Subcutaneous abdominal adipose tissue (tissue), 5 donors: ENCODE data around the gene PPP1R12B.
A peak's percentile ranks its signal among the peaks of the same experiment; 100 is the strongest.
"Not testable (repeated sequence)": the region's sequence is repeated elsewhere in the genome, so short reads cannot be mapped to it uniquely, and the experiment has no call there.

ENCODE experiments used
- H3K27ac ChIP-seq: one replicate; pipeline ENCODE4 v1.7.0; 2013; ENCODE audit warnings: low read depth, mild to moderate bottlenecking, inconsistent platforms, low read length, moderate library complexity
- H3K27me3 ChIP-seq, 5 donors: one replicate each; pipeline ENCODE4 v1.7.0; 2013; ENCODE audit warnings: low read length in 5 of 5, inconsistent platforms in 1 of 5; ENCODE audit not compliant: control insufficient read depth in 5 of 5, insufficient read depth in 4 of 5
- H3K36me3 ChIP-seq, 5 donors: one replicate each; pipeline ENCODE4 v1.7.0; 2013; ENCODE audit warnings: low read length in 5 of 5; ENCODE audit not compliant: control insufficient read depth in 5 of 5, insufficient read depth in 5 of 5
- H3K4me1 ChIP-seq, 5 donors: one replicate each; pipeline ENCODE4 v1.7.0; 2013; ENCODE audit warnings: low read length in 5 of 5, mild to moderate bottlenecking in 3 of 5, moderate library complexity in 1 of 5; ENCODE audit not compliant: control insufficient read depth in 5 of 5, insufficient read depth in 5 of 5
- H3K4me3 ChIP-seq, 5 donors: one replicate each; pipeline ENCODE4 v1.7.0; 2013; ENCODE audit warnings: low read length in 5 of 5, low read depth in 1 of 5
- H3K9ac ChIP-seq, 5 donors: one replicate each; pipeline ENCODE4 v1.7.0; 2013; ENCODE audit warnings: low read length in 5 of 5, mild to moderate bottlenecking in 4 of 5, moderate library complexity in 3 of 5
- H3K9me3 ChIP-seq, 5 donors: one replicate each; pipeline ENCODE4 v1.7.0; 2013; ENCODE audit warnings: low read length in 5 of 5; ENCODE audit not compliant: control insufficient read depth in 5 of 5
- donor health status: healthy.
- donor health status: healthy.
- donor health status: healthy.
- donor health status: healthy.
- donor health status: healthy.

PPP1R12B gene

GRCh38 chr1:202365092-202365815 lies 16.8 kb downstream of the PPP1R12B start:
- Histone ChIP-seq H3K4me3 (no peak overlapping the region), H3K27ac (peak overlapping the region; percentile 44), H3K4me1 (peaks cover 0 to 21% (median 11%) of the 10 kb centered on the region in 5 donors), H3K27me3 (no peaks in the 10 kb centered on the region), H3K9me3 (no peaks in the 10 kb centered on the region), H3K36me3 (no peaks in the 10 kb centered on the region), H3K9ac (peak overlapping the region in 2 of 5 donors; percentile 13 to 53)

DNA sequence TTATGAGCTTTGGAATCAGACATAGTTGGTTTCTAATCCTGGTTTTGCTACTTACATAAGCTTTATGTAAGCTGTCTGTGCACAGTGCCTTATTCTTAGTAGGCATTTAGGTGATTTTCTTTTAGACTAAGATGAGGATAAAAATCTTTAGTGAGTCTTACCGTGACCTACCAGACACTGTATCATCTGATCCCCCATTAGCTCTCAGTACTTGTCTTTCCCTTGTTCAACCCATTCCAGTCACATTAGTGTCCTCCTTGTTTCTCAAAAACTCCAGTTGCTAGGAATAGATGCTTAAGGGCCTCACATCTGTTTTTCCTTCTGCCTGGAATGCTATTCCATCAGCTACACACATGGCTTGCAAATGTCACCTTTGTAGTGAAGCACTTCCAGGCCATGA lies 18.8 kb downstream of the PPP1R12B start:
- Histone ChIP-seq H3K9ac (no peak overlapping the region), H3K36me3 (no peaks in the 10 kb centered on the region), H3K27ac (no peak overlapping the region), H3K4me3 (no peak overlapping the region), H3K27me3 (no peaks in the 10 kb centered on the region), H3K9me3 (no peaks in the 10 kb centered on the region), H3K4me1 (peaks cover 0 to 21% (median 11%) of the 10 kb centered on the region in 5 donors)

GRCh38 chr1:202370906-202371305 lies 22.4 kb downstream of the PPP1R12B start:
- not testable (repeated sequence) for H3K4me3 ChIP-seq, H3K4me1 ChIP-seq, H3K36me3 ChIP-seq, H3K9me3 ChIP-seq, H3K27ac ChIP-seq, H3K27me3 ChIP-seq, H3K9ac ChIP-seq

- Histone ChIP-seq H3K9me3 (no peaks in the 10 kb centered on the region), H3K36me3 (no peaks in the 10 kb centered on the region), H3K27ac (no peak overlapping the region), H3K4me1 (peaks cover 0 to 4% (median 0%) of the 10 kb centered on the region in 5 donors), H3K27me3 (no peaks in the 10 kb centered on the region), H3K4me3 (no peak overlapping the region), H3K9ac (no peak overlapping the region)
Observed at GRCh38 chr1:202374099-202374498, 25.6 kb downstream of the PPP1R12B start.

DNA sequence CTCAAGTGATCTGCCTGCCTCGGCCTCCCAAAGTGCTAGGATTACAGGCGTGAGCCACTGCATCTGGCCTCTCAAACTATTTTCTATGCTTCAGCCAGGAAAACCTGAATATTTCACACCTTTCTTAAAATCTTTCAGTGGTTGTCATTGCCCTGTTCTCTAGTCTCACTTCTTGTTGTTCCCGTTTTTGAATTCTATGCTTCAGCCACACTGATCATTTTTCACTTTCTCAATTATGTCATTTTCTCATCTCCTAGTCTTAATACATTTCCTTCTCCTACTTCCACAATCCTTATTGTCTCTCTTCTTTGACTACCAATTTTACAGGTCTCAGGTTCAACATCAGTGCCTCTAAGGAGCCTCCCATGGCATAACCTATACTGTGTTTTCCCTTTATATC lies 26.7 kb downstream of the PPP1R12B start:
- not testable (repeated sequence) for H3K27me3 ChIP-seq, H3K9me3 ChIP-seq, H3K9ac ChIP-seq, H3K36me3 ChIP-seq, H3K4me3 ChIP-seq, H3K4me1 ChIP-seq, H3K27ac ChIP-seq

DNA sequence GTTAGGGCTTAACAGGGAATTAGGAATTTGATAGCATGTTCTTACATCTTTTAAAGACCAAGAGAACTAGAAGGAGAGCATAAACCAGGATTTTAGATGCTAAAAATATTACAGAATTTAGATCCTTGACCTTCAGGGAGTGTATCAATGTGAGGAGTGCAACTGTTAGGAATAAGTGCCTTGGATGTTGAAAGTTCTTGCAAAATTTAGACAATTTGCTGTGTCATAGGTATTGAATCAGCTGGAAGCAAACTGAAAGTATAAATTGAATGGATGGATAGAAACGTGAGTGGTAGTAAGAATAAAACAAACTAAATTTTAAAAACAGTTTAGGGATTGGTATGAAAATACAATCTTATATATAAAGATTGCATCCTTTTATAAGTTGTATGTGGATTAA lies 27.7 kb downstream of the PPP1R12B start:
- H3K27me3 ChIP-seq = no peaks in the 10 kb centered on the region
- peaks cover 0 to 10% (median 0%) of the 10 kb centered on the region in 5 donors for H3K4me1 ChIP-seq
- H3K9me3 ChIP-seq = no peaks in the 10 kb centered on the region
- H3K27ac ChIP-seq = no peak overlapping the region
- H3K9ac ChIP-seq = no peak overlapping the region
- no peaks in the 10 kb centered on the region for H3K36me3 ChIP-seq
- no peak overlapping the region for H3K4me3 ChIP-seq

DNA sequence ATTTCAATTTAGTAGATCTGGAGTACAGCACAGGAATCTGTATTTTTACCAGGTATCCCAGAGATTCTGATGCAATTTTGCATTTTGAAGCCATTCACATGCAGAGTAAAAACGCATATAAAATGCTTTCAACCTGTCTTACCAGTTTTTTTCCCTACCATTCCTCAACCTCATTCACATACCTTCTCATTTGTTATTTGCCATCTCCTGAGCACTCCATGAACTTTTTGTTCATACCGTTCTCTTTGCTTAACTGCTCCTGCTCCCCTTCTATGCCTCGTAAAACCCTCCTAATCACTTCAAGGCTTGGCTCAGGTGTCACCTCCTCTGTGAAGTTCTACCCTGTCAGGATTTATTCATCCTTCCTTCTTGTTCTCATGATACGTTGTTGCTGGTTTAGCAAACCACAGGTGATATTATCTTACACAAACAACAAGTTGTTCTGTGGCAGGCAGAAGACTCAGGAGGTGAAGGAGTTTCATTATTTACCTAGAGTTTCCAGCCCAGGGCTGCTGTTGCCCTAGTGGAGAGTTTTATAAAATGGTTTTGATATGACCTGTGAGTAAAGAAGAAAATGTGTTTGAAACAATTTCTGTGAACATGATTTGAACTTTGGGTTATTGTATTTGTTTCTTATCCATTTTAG lies 31.5 kb downstream of the PPP1R12B start:
- not testable (repeated sequence) for H3K9me3 ChIP-seq, H3K27me3 ChIP-seq, H3K36me3 ChIP-seq, H3K4me3 ChIP-seq, H3K27ac ChIP-seq, H3K9ac ChIP-seq, H3K4me1 ChIP-seq

GRCh38 chr1:202380535-202380934 lies 32.0 kb downstream of the PPP1R12B start:
- H3K27me3 ChIP-seq, H3K27ac ChIP-seq, H3K4me3 ChIP-seq, H3K4me1 ChIP-seq, H3K9ac ChIP-seq, H3K36me3 ChIP-seq, H3K9me3 ChIP-seq: not testable (repeated sequence)

GRCh38 chr1:202381867-202382266 lies 33.4 kb downstream of the PPP1R12B start:
- not testable (repeated sequence) for H3K36me3 ChIP-seq, H3K27ac ChIP-seq, H3K4me3 ChIP-seq, H3K9me3 ChIP-seq, H3K4me1 ChIP-seq, H3K27me3 ChIP-seq, H3K9ac ChIP-seq

GRCh38 chr1:202395831-202396230 lies 47.3 kb downstream of the PPP1R12B start:
- not testable (repeated sequence) for H3K36me3 ChIP-seq, H3K27ac ChIP-seq, H3K27me3 ChIP-seq, H3K4me3 ChIP-seq, H3K9ac ChIP-seq, H3K9me3 ChIP-seq
- H3K4me1 ChIP-seq = peaks cover 0 to 34% (median 7%) of the 10 kb centered on the region in 5 donors
